Chondrocyte (in vitro differentiated cells): ENCODE measurements around the gene NFYC. TPM values are rescaled to one million over a fixed set of nuclear protein-coding genes. Genes with fewer than 3 reads are reported as not detected.

ENCODE experiments used
- DNase-seq: peaks from one replicate; pipeline ENCODE4 v3.0.0; 2021; ENCODE audit warnings: mixed read lengths, low spot score
- H3K27ac Mint-ChIP-seq: one replicate; pipeline ENCODE4 v1.8.0; 2021; ENCODE audit warnings: mild to moderate bottlenecking, moderate library complexity, mixed read lengths; ENCODE audit not compliant: unreplicated experiment
- H3K27me3 Mint-ChIP-seq: 2 replicates; pipeline ENCODE4 v1.8.0; 2021; ENCODE audit warnings: low read depth, mixed read lengths
- H3K36me3 Mint-ChIP-seq: 2 replicates; pipeline ENCODE4 v1.8.0; 2021; ENCODE audit warnings: low read depth, mixed read lengths
- H3K4me1 Mint-ChIP-seq: 2 replicates; pipeline ENCODE4 v1.8.0; 2021; ENCODE audit warnings: low read depth, mild to moderate bottlenecking, mixed read lengths
- H3K4me3 Mint-ChIP-seq: one replicate; pipeline ENCODE4 v1.8.0; 2021; ENCODE audit warnings: mild to moderate bottlenecking, moderate library complexity, mixed read lengths; ENCODE audit not compliant: unreplicated experiment
- H3K9me3 Mint-ChIP-seq: 2 replicates; pipeline ENCODE4 v1.8.0; 2021; ENCODE audit warnings: low read depth, mixed read lengths
- CTCF ChIP-seq: fragments of 200-600 bp; sonication (generic); IDR thresholded peaks from 2 replicates; pipeline ENCODE4 v1.5.0; 2021; ENCODE audit warnings: antibody characterized with exemption, mild to moderate bottlenecking, moderate library complexity
- total RNA-seq: library from RNA; stranded (reverse); gene quantifications from 3 replicates; pipeline ENCODE4 v1.2.1, GENCODE V29; 2021

Gene NFYC
- total RNA-seq, 1 donor from 2014 or later = 35.8 TPM

DNA sequence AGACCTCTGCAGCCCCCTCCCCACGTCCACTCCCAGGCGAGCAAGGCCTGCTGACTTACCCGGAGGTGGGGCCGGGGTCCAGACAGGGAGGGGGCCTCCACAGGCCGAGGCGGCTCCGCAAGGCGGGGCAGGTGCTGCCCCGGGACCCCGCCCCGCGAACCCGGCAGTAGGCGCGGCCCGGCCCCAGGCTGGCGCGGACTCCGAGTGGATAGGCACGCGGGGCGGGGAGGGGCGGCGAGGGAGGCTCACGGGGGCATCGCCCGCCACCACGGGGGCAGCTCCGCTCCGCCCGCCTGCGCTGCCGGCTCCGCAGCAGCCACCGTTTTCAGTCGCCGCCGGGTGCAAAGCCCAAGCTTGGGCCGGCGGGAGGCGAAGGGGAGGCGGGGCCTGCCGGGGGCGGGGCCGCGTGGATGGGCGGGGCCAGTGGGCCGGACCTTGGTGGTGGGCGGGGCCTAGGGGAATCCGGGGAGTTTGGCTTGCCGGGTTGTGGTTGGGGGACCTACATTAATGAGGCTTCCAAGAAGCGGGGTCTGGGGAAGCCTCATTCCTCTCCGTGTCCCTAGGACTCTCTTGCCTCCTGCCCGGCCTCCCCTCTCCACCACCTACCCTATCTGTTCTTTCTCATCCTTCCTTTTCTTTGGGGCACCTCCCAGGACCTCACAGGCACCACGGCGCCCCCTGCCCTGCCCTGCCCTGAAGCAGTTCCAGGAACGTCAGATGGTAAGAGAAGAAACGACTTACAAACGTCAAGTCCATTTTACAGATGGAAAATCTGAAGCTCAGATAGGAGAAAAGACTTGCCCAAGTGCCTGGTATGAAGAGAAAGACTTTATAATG lies 26.0 kb upstream of the NFYC start, which contains the start of gene RIMS3:
Gene RIMS3, minus strand, starts transcription at position 348 of the 837 bp plus-strand sequence. CDS start 23,757 bp downstream, outside the sequence.
- Mint-ChIP-seq H3K9me3 (no peaks in the 10 kb centered on the region), H3K27me3 (peaks cover 4% of the 10 kb centered on the region), H3K4me1 (peaks cover 36% of the 10 kb centered on the region), H3K4me3 (peak within 1 kb of the TSS; percentile 80), H3K27ac (no peak within 1 kb of the TSS), H3K36me3 (no peaks in the 10 kb centered on the region)
- TF ChIP-seq CTCF = peak; percentile 16
- no peak for DNase-seq

DNA sequence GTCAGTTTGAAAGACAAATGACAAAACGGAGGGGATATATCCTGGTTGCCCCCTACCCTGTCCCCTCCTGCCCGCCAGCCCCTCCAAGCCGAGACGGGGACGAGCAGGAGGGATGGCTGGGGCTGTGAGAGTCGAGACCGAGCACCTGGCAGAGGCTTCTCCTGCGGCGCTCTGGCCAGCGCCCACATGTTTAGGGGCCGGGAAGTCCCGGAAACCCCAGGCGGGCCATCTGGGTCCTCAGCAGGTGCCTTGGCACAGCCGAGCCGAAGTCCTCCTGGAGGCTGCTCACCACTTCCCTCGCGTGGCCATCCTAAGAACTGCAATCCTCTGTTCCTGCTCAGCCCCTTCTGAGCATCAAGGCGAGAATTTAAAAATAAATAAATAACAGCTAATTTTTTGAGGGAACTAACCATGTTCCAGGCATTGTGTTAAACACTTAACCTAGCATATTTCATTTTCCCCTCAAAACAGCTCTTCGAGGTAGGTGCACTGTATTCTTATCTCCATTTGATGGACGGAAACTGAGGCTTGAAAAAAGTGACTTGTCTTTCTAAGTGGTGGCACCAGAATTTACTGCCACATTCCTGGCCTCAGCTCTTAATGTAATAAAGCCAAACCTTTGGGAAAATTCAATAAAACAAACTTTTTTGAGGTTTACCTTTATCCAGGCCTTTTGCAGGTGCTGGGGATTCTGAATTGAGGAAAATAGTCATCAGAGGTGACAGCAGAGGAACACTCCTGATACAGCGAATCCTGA lies 22.6 kb upstream of the NFYC start:
- TF ChIP-seq CTCF = peak; percentile 95
- Mint-ChIP-seq H3K4me3 (peak overlapping the region; percentile 22), H3K27me3 (peaks cover 7% of the 10 kb centered on the region), H3K4me1 (peaks cover 18% of the 10 kb centered on the region), H3K36me3 (no peaks in the 10 kb centered on the region), H3K9me3 (no peaks in the 10 kb centered on the region), H3K27ac (no peak overlapping the region)
- no peak for DNase-seq

- Mint-ChIP-seq H3K36me3 (no peaks in the 10 kb centered on the region), H3K27me3 (peaks cover 7% of the 10 kb centered on the region), H3K4me1 (peaks cover 16% of the 10 kb centered on the region), H3K9me3 (no peaks in the 10 kb centered on the region), H3K27ac (peak overlapping the region; percentile 45), H3K4me3 (no peak overlapping the region)
- TF ChIP-seq CTCF = no peak
- no peak for DNase-seq
Measured at GRCh38 chr1:40673452-40673851, 18.1 kb upstream of the NFYC start.

GRCh38 chr1:40676501-40676900 lies 15.0 kb upstream of the NFYC start:
- Mint-ChIP-seq H3K4me1 (peaks cover 11% of the 10 kb centered on the region), H3K36me3 (no peaks in the 10 kb centered on the region), H3K9me3 (no peaks in the 10 kb centered on the region), H3K4me3 (no peak overlapping the region), H3K27me3 (no peaks in the 10 kb centered on the region), H3K27ac (no peak overlapping the region)
- DNase-seq = no peak
- no peak for TF ChIP-seq CTCF

DNA sequence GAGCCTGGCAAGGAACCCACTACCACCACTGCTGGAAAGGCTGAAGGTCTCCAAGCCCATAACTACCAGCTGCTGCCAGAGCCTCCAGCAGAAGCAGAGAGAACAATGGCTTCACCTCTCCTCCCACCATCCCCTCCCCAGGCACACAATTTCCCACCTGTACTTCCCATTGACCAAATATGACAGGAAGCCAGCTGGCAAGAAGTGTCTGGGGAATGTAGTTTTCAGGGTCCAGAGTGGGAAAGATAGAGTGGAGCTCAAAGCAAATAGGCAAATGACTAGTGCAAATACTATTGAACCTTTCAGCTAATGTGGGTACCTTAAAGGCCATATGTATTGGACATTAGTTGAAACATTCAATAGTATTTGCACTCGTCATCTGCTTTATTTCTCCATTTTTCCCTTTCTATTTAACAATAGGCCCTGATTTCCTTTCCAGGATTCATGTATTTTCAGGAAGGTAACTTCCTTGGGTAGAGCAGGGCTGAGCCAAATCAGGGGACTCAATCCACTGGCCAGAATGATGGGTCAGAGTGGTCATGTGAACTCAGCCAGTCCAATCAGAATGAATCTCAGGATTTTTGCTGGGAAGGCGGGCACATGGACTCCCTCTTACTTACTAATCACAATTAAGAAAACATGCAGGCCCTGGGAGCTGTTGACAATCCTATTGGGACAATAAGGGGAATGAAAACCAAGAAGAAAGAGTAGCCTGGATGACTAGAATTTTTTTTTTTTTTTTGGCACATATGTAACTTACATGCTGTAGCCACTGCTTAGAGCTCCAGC lies 12.1 kb upstream of the NFYC start:
- H3K36me3 Mint-ChIP-seq = no peaks in the 10 kb centered on the region
- H3K27ac Mint-ChIP-seq = no peak overlapping the region
- no peak overlapping the region for H3K4me3 Mint-ChIP-seq
- H3K27me3 Mint-ChIP-seq = no peaks in the 10 kb centered on the region
- H3K9me3 Mint-ChIP-seq = no peaks in the 10 kb centered on the region
- peaks cover 11% of the 10 kb centered on the region for H3K4me1 Mint-ChIP-seq
- no peak for DNase-seq
- no peak for TF ChIP-seq CTCF
